ENCODE results near the gene APOL4. TPM values are rescaled to one million over a fixed set of nuclear protein-coding genes. Genes with fewer than 3 reads are reported as not detected.

APOL4 gene
- total RNA-seq, 4 donors from 2014 or later, result 1.2 to 57.6 (median 11.2) TPM

GRCh38 chr22:36182857-36183256 lies 18.8 kb downstream of the APOL4 start:
- TF ChIP-seq CTCF (IDR thresholded peaks at IDR 0.05) (no peak), POLR2A (IDR thresholded peaks at IDR 0.05) (no peak), EP300 (IDR thresholded peaks at IDR 0.05) (no peak)

GRCh38 chr22:36182056-36182455 lies 19.6 kb downstream of the APOL4 start:
- Histone ChIP-seq H3K27me3 (no peaks in the 10 kb centered on the region), H3K27ac (no peak overlapping the region), H3K4me1 (peaks cover 0 to 16% (median 2%) of the 10 kb centered on the region in 4 donors), H3K36me3 (no peaks in the 10 kb centered on the region), H3K4me3 (no peak overlapping the region), H3K9me3 (no peaks in the 10 kb centered on the region)
- WGBS, 2 donors, result 73 to 74% methylated on average over 7 of the region's 7 CpGs
- DNase-seq (ENCODE audit: low spot score in 2 of 2), result no peak
- TF ChIP-seq POLR2A (IDR thresholded peaks at IDR 0.05), result no peak
- TF ChIP-seq EP300 (IDR thresholded peaks at IDR 0.05), result no peak
- TF ChIP-seq CTCF (IDR thresholded peaks at IDR 0.05), result no peak

More at GRCh38 chr22:36182857-36183256, 18.8 kb downstream of the APOL4 start:
- Histone ChIP-seq H3K9me3 (no peaks in the 10 kb centered on the region), H3K4me1 (peaks cover 0 to 16% (median 2%) of the 10 kb centered on the region in 4 donors), H3K27ac (no peak overlapping the region), H3K36me3 (no peaks in the 10 kb centered on the region), H3K27me3 (no peaks in the 10 kb centered on the region), H3K4me3 (no peak overlapping the region)
- 90 to 91% methylated on average over 6 of the region's 6 CpGs for WGBS, 2 donors
- DNase-seq (ENCODE audit: low spot score in 2 of 2), result no peak

- H3K36me3 ChIP-seq, result no peaks in the 10 kb centered on the region
- no peaks in the 10 kb centered on the region for H3K9me3 ChIP-seq
- WGBS, 2 donors, result 87 to 93% methylated on average over 6 of the region's 6 CpGs
- peaks cover 0 to 16% (median 2%) of the 10 kb centered on the region in 4 donors for H3K4me1 ChIP-seq
- no peak overlapping the region for H3K4me3 ChIP-seq
- no peaks in the 10 kb centered on the region for H3K27me3 ChIP-seq
- no peak overlapping the region for H3K27ac ChIP-seq
- no peak for DNase-seq (ENCODE audit: low spot score in 2 of 2)
- no peak for TF ChIP-seq POLR2A (IDR thresholded peaks at IDR 0.05)
- TF ChIP-seq EP300 (IDR thresholded peaks at IDR 0.05), result no peak
- no peak for TF ChIP-seq CTCF (IDR thresholded peaks at IDR 0.05)
These were observed 20.7 kb downstream of the APOL4 start for GRCh38 chr22:36180928-36181327.

- no peak overlapping the region for H3K27ac ChIP-seq
- no peaks in the 10 kb centered on the region for H3K27me3 ChIP-seq
- TF ChIP-seq EP300 (IDR thresholded peaks at IDR 0.05), result peak in 1 of 2 donors; percentile 19
- peak; percentile 82 to 93 (median 93) for TF ChIP-seq CTCF (IDR thresholded peaks at IDR 0.05)
- TF ChIP-seq POLR2A (IDR thresholded peaks at IDR 0.05), result no peak
- WGBS, 2 donors, result 66 to 70% methylated on average over 21 of the region's 22 CpGs
- no peaks in the 10 kb centered on the region for H3K9me3 ChIP-seq
- H3K36me3 ChIP-seq, result no peaks in the 10 kb centered on the region
- peaks cover 0 to 16% (median 2%) of the 10 kb centered on the region in 4 donors for H3K4me1 ChIP-seq
- peak; percentile 84 to 96 for DNase-seq (ENCODE audit: low spot score in 2 of 2)
- H3K4me3 ChIP-seq, result no peak overlapping the region
These were observed 21.4 kb downstream of the APOL4 start for GRCh38 chr22:36180038-36180880.

GRCh38 chr22:36177160-36177559 lies 24.4 kb downstream of the APOL4 start:
- peaks cover 0 to 8% (median 2%) of the 10 kb centered on the region in 4 donors for H3K4me1 ChIP-seq
- WGBS, 2 donors, result 72 to 77% methylated on average over 3 of the region's 3 CpGs

More at GRCh38 chr22:36177160-36177559, 24.4 kb downstream of the APOL4 start:
- H3K4me3 ChIP-seq, result no peak overlapping the region
- H3K36me3 ChIP-seq, result no peaks in the 10 kb centered on the region
- H3K9me3 ChIP-seq, result no peaks in the 10 kb centered on the region
- H3K27me3 ChIP-seq, result no peaks in the 10 kb centered on the region
- TF ChIP-seq CTCF (IDR thresholded peaks at IDR 0.05), result no peak
- TF ChIP-seq POLR2A (IDR thresholded peaks at IDR 0.05), result no peak
- TF ChIP-seq EP300 (IDR thresholded peaks at IDR 0.05), result no peak
- H3K27ac ChIP-seq, result no peak overlapping the region
- DNase-seq (ENCODE audit: low spot score in 2 of 2), result no peak
